GM13977 (cell line): ENCODE data around the gene PDCD1LG2.

ENCODE experiments used
- DNase-seq: peaks from one replicate; pipeline ENCODE4 v3.0.0; 2012; ENCODE audit warnings: low spot score
- in situ Hi-C: fragments of 300-500 bp; cut with MboI; formaldehyde crosslinking; loops from one replicate; pipeline ENCODE4 v1.12.0; 2022; ENCODE audit warnings: low sequenced_read_pairs, low pct_unique_long_range_greater_than_20kb, mixed read lengths, inconsistent platforms; ENCODE audit not compliant: unreplicated experiment
- TF ChIP-seq, protein P1 (sequence below): IDR thresholded peaks from 2 replicates; pipeline ENCODE4 v1.5.1; 2012; ENCODE audit warnings: mild to moderate bottlenecking, control low read depth; ENCODE audit not compliant: insufficient read depth; ENCODE audit errors: extremely low read depth, missing control alignments

PDCD1LG2 gene

DNA sequence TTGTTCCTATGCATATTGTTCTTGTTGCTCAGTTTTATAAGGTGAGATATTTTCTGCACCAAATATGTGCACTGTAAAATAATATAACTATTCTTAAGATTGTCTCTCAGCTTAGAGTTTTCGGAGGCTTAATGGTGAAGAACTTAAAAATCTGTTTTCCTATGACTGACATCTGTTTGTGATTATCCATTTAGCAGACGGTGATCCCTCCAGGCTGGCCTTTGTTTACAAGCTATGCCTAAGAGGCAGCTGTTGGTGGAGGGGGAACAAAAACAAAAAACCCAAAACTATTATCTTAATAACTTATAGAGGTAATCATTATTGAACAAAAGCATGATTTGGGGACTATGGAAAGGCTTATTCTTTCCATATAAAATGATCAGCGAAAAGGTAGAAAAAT lies 658 bp downstream of the PDCD1LG2 start:
- in situ Hi-C loops: no loop called here
- DNase-seq: no peak
- TF ChIP-seq, protein P1, sequence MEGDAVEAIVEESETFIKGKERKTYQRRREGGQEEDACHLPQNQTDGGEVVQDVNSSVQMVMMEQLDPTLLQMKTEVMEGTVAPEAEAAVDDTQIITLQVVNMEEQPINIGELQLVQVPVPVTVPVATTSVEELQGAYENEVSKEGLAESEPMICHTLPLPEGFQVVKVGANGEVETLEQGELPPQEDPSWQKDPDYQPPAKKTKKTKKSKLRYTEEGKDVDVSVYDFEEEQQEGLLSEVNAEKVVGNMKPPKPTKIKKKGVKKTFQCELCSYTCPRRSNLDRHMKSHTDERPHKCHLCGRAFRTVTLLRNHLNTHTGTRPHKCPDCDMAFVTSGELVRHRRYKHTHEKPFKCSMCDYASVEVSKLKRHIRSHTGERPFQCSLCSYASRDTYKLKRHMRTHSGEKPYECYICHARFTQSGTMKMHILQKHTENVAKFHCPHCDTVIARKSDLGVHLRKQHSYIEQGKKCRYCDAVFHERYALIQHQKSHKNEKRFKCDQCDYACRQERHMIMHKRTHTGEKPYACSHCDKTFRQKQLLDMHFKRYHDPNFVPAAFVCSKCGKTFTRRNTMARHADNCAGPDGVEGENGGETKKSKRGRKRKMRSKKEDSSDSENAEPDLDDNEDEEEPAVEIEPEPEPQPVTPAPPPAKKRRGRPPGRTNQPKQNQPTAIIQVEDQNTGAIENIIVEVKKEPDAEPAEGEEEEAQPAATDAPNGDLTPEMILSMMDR: no peak

DNA sequence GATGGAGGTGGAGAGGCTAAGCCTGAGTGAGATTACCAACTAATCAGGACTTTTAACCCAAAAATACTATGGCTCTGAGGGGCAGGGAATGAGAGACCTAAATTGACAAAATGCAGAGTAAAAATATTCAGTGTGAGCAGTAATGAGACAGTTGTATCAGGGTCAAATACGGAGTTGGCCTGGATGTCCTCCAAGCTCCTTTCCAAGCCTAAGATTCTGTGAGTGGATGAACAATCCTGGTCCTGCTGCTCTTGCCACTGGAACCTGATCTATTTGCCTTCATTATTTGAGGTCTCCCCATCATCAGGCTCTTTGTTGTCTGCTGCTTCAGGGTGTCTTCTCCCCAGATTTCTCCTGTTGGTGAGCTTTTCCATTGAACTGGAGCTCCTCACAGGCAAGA lies 1.1 kb downstream of the PDCD1LG2 start:
- DNase-seq: no peak
- TF ChIP-seq, protein P1: no peak
- in situ Hi-C loops: no loop called here

DNA sequence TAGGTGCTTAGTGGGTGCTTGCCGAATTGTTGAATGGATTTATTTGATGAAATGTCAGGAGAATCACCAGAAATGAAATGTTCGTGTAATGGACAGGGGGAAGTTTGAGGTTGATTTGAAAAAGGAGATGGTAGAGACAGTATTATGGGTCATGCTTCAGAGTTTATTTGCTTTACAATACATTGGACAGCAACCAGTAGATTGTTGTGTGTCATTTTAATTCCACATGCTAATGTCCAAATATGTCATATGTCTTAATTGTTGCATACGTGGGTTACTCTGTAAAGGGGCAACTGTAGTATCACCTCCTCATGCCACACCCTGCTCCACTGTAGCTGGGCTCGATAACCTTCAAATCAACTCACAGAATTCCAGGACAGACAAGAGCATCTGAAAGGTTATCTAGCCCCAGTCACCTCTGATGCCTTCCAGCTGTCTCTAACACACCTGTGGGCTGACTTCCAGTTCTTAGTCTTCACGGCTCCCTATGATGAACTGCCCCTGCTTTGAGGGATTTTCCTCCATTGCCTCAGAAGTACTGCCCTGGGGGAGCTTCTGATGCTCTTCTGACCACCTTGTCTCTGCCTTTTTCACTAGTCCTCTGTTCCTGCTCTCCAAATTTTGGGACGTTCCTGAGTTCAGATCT lies 1.7 kb downstream of the PDCD1LG2 start:
- TF ChIP-seq, protein P1: no peak
- no peak for DNase-seq
- in situ Hi-C loops: no loop called here

DNA sequence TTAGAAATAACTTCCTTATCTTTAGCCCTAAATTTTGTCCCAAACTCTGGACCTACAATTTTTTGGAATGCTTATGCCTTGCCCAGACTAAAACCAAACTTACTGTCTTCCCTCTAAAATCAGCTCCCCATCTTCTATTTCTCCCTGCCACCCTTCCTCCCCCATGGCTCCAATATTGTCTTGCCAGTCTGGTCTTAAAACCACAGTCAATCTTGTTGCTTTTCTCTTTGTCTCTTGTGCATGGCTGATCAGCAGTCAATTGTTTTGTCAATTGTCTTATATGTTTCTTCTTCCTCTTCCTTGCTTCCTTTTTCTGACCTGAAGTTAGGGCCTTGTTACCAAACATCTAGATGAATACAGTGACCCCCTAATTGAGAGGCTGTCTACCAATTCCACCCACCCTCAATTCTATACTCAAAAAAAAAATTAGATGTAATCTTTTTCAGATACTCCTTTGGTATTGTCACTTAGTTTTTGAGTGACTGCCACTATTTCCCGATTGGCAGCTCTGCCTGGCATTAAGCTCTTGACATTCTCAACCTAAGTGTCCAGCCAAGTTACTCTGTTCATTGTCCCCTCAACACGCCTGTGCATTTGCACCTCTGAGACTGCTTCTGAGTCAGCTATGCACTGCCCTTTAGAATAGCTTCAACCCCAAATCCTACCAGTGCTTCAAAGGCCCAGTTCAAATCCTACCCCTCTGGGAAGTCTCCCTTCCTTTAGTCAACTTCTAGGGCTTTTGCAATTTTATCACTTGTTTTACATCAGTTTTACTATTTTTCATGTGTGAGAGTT lies 2.5 kb downstream of the PDCD1LG2 start:
- TF ChIP-seq, protein P1: no peak
- in situ Hi-C loops: no loop called here
- DNase-seq: no peak

DNA sequence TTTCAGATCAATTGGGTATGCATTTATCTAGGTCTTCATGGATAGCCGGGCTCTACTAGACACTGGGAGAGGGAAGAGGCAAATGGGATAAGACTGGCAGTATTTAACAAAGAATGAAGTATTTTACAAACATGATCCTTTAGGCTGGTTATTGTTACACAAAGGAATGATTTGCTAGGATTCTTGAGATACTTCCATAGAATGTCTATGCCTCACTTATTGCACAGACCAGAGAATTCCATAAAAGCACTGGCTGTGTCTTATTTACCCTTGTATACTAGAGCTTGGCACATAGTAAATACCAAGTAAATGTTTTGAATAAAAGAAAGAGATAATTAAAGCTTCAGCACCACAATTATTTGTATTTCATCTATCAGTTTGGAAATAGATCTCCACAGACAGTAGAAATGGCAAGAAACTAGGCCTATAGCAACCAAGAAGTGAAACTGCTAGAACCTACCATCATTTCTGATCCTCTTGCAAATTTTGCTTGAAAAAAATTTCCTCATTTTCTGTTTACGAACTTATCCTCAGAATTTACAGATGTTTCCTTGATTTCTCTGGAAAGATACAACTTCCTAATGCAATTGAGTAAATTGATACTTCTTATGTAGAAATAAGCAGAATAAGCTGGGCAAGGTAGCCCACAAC lies 3.8 kb downstream of the PDCD1LG2 start:
- in situ Hi-C loops: no loop called here
- TF ChIP-seq, protein P1: no peak
- no peak for DNase-seq

DNA sequence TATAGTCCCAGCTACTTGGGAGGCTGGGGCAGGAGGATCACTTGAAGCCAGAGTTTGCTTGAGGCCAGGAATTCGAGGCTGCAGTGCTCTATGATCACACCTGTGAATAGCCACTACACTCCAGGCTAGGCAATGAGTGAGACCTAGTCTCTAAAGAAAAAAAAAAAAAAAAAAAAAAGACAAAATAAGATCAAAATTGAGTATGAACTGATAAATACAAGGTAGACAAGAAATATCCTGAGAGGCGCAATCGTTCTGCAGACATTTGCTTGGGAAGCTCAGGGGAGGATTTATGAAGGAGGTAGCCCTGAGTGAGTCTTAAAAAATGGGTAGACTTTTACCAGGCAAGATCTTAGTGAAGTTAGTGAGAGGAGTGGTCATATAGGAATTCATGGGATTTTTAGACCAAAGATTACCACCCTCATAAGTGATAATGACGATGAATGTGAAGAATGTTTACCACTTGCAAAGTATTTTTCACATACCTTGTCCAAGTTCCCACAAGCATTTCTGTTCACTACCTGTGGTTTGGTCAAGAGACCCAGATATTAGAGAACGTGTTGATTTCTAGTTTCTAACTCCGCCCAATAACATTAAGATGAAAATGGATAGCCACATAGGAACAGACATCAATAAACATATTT lies 4.4 kb downstream of the PDCD1LG2 start:
- TF ChIP-seq, protein P1: no peak
- no peak for DNase-seq
- in situ Hi-C loops: no loop called here
